HTERT RPE-1 (cell line): ENCODE results near the gene ANKRD11.
"Not testable (repeated sequence)": the region's sequence is repeated elsewhere in the genome, so short reads cannot be mapped to it uniquely, and the experiment has no call there.

Source experiments
- in situ Hi-C: fragments of 300-500 bp; cut with MboI; formaldehyde crosslinking; loops from 4 replicates; pipeline ENCODE4 v1.14.3; 2020; ENCODE audit warnings: low sequenced_read_pairs

The ANKRD11 gene

DNA sequence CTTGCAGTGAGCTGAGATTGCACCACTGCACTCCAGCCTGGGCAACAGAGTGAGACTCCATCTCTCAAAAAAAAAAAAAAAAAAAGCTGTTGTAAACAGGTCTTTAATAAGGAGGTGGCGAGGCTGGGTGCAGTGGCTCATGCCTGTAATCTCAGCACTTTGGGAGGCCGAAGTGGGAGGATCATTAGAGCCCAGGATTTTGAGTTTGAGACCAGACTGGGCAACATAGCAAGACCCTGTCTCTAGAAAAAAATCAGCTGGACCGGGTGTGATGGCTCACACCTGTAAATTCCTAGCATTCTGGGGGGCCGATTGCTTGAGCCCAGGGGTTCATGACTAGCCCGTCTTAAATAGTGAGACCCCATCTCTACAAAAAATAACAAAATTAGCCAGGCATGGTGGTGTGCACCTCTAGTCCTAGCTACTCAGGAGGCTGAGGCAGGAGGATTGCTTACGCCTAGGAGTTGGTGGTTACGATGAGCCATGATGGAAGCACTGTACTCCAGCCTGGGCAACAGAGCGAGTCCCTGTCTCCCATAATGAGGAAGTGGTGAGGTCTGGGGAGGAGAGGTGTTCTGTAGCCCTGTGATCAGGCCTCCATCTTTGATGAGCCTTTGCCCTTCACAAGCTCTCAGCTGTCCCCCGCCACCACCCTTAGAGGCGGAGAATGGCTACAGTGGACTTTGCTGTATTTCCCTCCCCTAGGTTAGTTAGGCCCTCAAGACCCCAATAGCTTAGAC is 236.6 kb downstream of the ANKRD11 start:
- in situ Hi-C loops = no loop called here

DNA sequence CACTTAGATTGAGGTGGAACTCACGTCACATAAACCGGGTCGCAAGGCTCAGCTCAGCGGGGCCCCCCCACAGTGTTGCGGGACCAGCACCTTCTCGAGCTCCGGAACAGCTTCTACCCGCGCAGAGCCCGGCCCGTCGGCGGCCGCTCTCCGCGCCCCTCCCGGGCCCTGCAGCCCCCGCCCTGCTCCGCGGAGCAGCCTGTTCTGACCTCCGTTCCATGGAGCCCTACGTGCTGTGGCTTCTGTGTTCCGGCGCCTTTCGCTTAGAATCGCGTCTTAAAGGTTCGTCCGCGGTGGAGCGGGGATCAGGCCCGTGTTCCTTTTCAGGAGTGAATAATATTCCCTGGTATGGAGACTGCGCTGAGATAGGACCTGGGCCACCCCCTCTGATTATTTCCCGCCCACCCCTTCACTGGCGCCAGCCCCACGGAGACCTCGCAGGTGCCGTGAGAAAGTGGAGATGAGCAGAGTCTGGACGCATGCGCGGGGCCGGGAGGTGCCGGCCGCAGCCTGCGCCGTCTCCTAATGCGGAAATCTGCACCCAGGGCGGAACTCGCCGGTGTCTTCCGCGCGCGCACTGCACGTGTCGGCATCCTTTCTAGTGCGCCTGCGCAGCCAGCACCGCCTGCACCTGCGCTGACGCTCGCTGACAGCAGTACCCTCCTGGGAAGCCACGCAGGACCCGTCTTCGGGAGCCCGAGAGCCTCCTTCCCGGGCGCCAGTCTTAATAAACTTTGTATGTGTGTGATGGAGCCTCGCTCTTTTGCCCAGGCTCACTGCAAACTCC is 242.0 kb downstream of the ANKRD11 start:
- in situ Hi-C loops = no loop called here

DNA sequence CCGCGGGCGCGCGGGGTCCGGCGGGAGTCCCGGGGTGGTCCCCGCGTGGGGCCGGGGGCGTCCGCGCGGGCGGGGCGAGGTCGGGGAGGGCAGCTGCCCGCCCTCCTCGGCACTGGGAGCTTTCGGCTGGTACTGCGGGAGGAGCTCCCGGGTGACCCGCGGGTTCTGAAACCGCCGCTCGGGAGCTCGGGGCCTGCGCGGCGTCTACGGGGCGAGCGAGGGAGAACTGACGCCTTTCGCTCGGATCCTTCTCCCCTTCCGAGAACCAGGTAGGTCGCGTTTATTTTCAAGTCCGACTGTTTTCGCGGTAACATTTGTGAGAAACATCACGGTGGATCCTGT is 242.7 kb downstream of the ANKRD11 start:
- in situ Hi-C loops = not testable (repeated sequence)

GRCh38 chr16:89246903-89247733 is 243.2 kb downstream of the ANKRD11 start:
- in situ Hi-C loops = no loop called here

DNA sequence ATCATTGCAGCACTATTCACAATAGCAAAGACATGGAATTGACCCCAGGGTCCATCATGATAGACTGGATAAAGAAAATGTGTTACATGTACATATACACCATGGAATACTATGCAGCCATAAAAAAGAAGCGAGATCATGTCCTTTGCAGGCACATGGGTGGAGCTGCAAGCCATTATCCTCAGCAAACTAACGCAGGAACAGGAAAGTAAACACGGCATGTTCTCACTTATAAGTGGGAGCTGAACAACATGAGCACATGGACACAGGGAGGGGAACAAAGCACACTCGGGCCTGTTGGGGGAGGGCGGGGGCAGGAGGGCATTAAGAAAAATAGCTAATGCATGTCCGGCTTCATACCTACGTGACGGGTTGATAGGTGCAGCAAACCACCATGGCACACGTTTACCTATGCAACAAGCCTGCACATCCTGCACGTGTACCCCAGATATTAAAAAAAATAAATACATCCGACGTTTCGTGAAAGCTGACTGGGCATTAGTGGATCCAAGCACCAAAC is 243.9 kb downstream of the ANKRD11 start:
- in situ Hi-C loops = no loop called here

- in situ Hi-C loops = no loop called here
These were observed 245.6 kb downstream of the ANKRD11 start for GRCh38 chr16:89244754-89245153.

DNA sequence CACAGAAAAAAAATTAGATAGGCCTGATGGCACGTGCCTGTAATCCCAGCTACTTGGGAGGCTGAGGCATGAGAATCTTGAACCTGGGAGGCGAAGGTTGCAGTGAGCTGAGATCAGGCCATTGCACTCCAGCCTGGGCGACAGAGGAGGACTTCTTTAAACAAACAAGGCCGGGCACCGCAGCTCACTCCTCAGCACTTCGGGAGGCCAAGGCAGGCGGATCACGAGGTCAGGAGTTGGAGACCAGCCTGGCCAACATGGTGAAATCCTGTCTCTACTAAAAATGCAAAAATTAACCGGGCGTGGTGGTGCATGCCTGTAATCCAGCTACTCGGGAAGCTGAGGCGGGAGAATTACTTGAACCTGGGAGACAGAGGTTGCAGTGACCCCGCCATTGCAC is 246.1 kb downstream of the ANKRD11 start:
- in situ Hi-C loops = not testable (repeated sequence)

DNA sequence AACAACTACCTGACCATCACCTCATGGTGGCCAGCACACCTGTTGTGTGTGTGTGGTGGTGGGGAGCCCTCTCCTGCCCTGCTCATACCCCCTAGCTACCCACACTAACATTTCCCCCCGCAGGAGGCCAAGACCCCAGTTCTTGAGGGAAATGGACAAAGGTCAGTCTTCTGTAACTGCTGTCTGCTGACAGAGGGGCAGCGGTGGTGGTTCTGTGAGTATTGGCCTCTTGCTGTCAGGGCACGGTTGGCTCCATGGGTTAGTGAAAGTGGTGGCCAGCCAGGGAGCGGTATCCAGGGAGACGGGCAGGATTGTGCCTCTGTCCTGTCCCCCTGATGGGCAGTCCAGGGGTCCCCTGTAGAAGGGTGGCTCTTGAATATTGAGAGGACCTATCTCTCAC is 246.7 kb downstream of the ANKRD11 start:
- in situ Hi-C loops = no loop called here

GRCh38 chr16:89242795-89243200 is 247.6 kb downstream of the ANKRD11 start:
- in situ Hi-C loops = no loop called here

DNA sequence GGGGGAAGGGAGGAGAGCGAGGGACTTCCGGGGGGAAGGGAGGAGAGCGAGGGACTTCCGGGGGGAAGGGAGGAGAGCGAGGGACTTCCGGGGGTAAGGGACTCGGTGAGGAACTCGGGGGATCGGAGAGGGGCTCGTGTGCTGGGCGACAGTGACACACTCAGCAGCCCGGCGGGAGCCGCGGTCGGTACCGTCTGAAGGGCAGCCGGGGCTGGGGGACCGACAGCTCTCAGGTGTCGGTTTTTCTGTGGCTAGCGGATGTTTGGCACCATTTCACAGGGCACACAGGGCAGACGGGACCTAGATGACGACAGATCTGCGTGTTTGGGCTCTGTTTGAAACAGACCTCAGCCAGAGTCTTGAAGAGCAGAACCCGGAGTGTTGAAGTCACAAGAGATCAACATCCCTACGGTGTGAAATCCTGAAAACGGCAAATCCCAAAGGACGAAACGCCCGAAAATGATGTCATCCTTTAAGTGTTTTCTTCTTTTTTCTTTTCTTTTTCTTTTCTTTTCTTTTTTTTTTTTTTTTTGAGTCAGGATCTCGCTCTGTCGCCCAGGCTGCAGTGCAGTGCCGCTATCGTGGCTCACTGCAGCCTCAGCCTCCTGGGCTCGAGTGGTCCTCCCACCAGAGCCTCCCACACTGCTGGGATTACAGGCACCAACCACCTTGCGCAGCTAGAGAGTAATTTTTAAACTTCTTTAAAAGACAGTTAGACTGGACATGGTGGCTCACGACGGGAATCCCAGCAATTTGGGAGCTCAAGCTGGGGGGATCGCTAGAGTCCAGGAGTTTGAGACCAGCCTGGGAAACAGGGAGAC is 249.0 kb downstream of the ANKRD11 start:
- in situ Hi-C loops = no loop called here

DNA sequence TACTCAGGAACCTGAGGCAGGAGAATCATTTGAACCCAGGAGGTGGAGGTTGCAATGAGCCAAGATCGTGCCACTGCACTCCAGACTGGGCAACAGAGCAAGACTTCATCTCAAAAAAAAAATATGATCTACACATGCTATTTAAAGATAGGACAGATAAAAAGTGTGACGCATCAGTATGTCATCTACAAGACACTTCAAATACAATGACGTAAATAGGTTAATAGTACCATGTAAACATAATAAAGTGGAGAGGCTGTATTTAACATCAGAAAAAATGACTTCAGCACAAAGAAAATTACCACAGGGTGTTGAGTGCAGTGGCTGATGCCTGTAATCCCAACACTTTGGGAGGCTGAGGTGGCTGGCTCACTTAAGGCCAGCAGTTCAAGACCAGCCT is 252.6 kb downstream of the ANKRD11 start:
- in situ Hi-C loops = no loop called here

DNA sequence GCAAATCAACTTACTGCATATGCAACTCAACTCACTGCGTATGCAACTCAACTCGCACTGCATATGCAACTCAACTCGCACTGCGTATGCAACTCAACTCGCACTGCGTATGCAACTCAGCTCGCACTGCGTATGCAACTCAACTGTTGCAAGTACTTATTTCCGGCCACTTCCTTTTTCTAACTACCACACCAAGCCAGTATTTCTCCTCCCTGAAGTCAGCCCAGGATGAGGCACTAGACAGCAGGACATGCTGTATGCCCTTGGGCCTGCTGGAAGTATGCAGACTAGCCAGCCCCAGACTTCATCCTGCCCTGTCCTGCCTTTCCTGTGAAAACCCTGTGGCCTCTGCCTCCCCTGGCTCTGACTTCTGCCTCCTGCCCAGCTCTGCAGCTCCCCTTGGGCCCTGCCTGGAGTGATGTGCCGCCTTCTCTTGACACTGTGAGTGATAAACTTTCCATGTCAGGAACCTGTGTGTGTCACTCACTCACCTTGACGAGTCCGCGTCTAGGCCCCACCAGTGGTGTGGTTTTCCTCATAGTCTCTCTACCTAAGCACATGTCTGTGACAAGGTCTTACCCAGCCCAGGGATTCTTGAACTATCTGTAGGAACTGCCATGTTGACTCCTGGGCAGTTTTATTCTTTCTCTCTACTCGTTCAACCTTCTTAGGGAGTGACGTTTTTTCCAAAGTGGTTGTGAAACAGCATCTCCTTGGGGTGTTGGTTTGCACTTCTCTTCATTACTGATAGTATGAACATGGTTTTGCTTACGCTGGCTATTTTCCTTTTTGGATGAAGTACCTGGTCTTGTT is 256.5 kb downstream of the ANKRD11 start:
- in situ Hi-C loops = no loop called here

DNA sequence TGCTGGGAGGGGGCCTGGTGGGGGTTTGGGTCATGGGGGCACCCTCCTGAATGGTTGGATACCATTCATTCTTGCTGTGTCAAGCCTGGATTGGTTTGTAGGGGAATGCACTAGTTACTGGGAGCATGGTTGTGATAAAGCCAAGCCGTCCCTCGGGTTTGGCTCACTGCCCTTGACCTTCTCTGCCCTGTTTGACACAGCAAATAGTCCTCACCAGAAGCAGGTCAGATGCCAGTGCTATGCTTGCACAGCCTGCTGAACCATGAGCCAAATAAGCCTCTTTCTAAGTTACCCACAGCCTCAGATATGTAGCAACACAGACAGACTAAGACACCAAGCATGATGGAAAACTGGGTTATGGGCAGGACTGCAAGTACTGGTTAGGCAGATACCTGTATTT is 258.3 kb downstream of the ANKRD11 start:
- in situ Hi-C loops = no loop called here

- in situ Hi-C loops = no loop called here
These were observed 260.1 kb downstream of the ANKRD11 start for GRCh38 chr16:89230255-89230654.

DNA sequence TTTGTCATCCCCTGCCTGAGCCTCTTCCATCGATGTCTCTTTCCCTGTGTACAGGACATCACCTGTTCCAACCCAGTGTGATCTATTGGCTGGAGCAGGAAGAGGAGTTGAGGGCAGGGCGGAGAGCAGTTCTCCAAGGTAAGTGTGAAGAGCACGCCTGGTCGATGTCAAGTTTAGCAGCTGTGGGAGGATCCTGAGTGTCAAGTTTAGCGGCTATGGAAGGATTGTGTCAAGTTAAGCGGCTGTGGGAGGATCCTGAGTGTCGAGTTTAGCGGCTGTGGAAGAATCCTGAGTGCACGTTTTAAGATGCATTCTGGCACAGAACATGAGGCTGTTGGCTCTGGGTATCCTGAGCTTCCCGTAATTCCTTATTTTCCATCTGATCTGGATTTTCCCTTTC is 265.7 kb downstream of the ANKRD11 start:
- in situ Hi-C loops = no loop called here

DNA sequence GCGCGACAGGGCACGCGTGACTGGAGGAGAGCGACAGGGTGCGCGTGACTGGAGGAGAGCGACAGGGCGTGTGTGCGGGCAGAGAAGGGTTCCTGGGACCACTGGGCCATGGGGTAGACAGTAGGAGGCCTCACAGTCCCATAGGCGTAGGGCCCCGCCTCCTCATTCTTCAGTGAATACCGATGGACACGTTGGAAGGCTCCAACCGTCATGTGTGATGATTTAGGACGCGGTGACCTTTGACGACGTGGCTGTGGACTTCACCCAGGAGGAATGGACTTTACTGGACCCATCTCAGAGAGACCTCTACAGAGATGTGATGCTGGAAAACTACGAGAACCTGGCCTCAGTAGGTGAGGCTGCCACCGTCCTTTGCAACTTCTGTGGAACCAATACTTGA is 267.4 kb downstream of the ANKRD11 start:
- in situ Hi-C loops = no loop called here

DNA sequence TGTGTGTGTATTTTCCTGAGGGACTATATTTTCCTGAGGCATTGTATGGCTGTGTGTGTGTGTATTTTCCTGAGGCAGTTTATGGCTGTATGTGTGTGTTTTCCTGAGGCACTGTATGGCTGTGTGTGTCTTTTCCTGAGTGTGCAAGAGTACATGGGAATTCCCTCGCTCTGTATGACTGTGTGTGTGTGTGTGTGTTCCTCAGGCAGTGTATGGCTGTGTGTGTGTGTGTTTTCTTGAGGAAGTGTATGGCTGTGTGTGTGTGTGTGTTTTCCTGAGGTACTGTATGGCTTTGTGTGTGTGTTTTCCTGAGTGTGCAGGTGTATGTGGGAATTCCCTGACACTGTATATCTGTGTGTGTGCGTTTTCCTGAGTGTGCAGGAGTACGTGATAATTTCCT is 268.8 kb downstream of the ANKRD11 start:
- in situ Hi-C loops = no loop called here

DNA sequence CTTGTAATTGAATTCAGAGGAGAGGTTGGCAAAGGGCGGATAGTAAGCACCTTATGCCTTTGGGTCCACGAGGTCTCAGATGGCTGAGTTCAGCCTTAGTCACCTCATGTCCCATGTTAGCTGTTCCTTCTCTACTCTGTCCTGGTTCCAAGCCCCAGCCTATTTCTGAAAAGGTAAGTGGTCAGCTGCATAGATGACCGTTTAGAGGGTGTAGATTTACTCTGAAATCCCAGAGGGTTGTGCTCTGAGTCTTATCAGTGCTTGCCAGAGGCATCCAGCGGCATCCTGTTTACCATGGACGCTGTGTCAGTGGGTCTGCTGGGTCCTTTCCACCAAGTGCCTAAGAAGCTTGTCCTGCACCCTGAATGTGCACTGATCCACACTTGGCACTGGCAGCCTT is 271.0 kb downstream of the ANKRD11 start:
- in situ Hi-C loops = no loop called here
